Measurements from ENCODE around the gene SLC5A3. TPM values are rescaled to one million over a fixed set of nuclear protein-coding genes. Genes with fewer than 3 reads are reported as not detected.

The SLC5A3 gene
- polyA plus RNA-seq, 3 donors: 1.2 to 3.3 (median 1.6) TPM

- H3K79me2 ChIP-seq (ENCODE audit: insufficient read depth, low read length): peaks cover 70% of the 10 kb centered on the region
- peaks cover 3 to 4% of the 10 kb centered on the region in 2 donors for H3K4me1 ChIP-seq (ENCODE audit: control insufficient read depth in 1 of 2, insufficient read depth in 2 of 2, low read length in 2 of 2)
- H3K27ac ChIP-seq (ENCODE audit: low read depth in 1 of 2, low read length in 2 of 2): no peak overlapping the region
- no peaks in the 10 kb centered on the region for H3K27me3 ChIP-seq (ENCODE audit: control insufficient read depth in 2 of 2, insufficient read depth in 2 of 2, low read length in 2 of 2)
- no CpG with 5 or more reads among the region's 2 CpGs for WGBS (ENCODE audit: insufficient coverage)
- H3K4me2 ChIP-seq (replicated peaks; ENCODE audit: extremely low read depth, low read length, poor library complexity, severe bottlenecking): no peak overlapping the region
- TF ChIP-seq CTCF (IDR thresholded peaks at IDR 0.05): no peak
- Mint-ChIP-seq H3K4me1 (peaks cover 10% of the 10 kb centered on the region), H3K27me3 (ENCODE audit: low read depth in 3 of 3) (no peaks in the 10 kb centered on the region), H3K4me3 (no peak overlapping the region), H3K36me3 (peaks cover 35 to 40% of the 10 kb centered on the region in 2 donors), H3K27ac (no peak overlapping the region), H3K9me3 (no peaks in the 10 kb centered on the region)
- no peak overlapping the region for H3K4me3 ChIP-seq (replicated peaks in 1 of 3; ENCODE audit: low read depth in 2 of 3, low read length in 3 of 3)
- DNase-seq: no peak
- H3K9ac ChIP-seq (ENCODE audit: insufficient read depth, low read length, poor library complexity, severe bottlenecking): no peak overlapping the region
- peaks cover 76% of the 10 kb centered on the region for H4K20me1 ChIP-seq (ENCODE audit: insufficient read depth, low read length)
- intact Hi-C loops (cut with micrococcal nuclease): no loop called here
- H3K9me3 ChIP-seq (replicated peaks in 1 of 2; ENCODE audit: control insufficient read depth in 1 of 2, insufficient read depth in 1 of 2, low read length in 2 of 2): no peaks in the 10 kb centered on the region
- H2AFZ ChIP-seq (ENCODE audit: insufficient read depth, low read depth, low read length, poor library complexity, severe bottlenecking): no peak overlapping the region
- H3K36me3 ChIP-seq (replicated peaks in 1 of 2; ENCODE audit: control insufficient read depth in 1 of 2, insufficient read depth in 2 of 2, low read length in 2 of 2): peaks cover 15 to 34% of the 10 kb centered on the region in 2 donors
These were observed 24.1 kb downstream of the SLC5A3 start for GRCh38 chr21:34097442-34097841.

GRCh38 chr21:34100337-34100736, 27.0 kb downstream of the SLC5A3 start:
- peaks cover 42% of the 10 kb centered on the region for H3K79me2 ChIP-seq (ENCODE audit: insufficient read depth, low read length)
- no CpG with 5 or more reads among the region's 2 CpGs for WGBS (ENCODE audit: insufficient coverage)
- intact Hi-C loops (cut with micrococcal nuclease): no loop called here

More at GRCh38 chr21:34100337-34100736, 27.0 kb downstream of the SLC5A3 start:
- peaks cover 8 to 32% of the 10 kb centered on the region in 2 donors for H3K36me3 ChIP-seq (replicated peaks in 1 of 2; ENCODE audit: control insufficient read depth in 1 of 2, insufficient read depth in 2 of 2, low read length in 2 of 2)
- Mint-ChIP-seq H3K4me1 (peaks cover 9% of the 10 kb centered on the region), H3K9me3 (no peaks in the 10 kb centered on the region), H3K27me3 (ENCODE audit: low read depth in 3 of 3) (no peaks in the 10 kb centered on the region), H3K27ac (peak overlapping the region in 1 of 7 donors; percentile 27), H3K4me3 (no peak overlapping the region), H3K36me3 (peaks cover 28 to 34% of the 10 kb centered on the region in 2 donors)
- no peaks in the 10 kb centered on the region for H3K27me3 ChIP-seq (ENCODE audit: control insufficient read depth in 2 of 2, insufficient read depth in 2 of 2, low read length in 2 of 2)
- H3K4me3 ChIP-seq (replicated peaks in 1 of 3; ENCODE audit: low read depth in 2 of 3, low read length in 3 of 3): no peak overlapping the region
- H3K27ac ChIP-seq (ENCODE audit: low read depth in 1 of 2, low read length in 2 of 2): no peak overlapping the region
- no peaks in the 10 kb centered on the region for H3K9me3 ChIP-seq (replicated peaks in 1 of 2; ENCODE audit: control insufficient read depth in 1 of 2, insufficient read depth in 1 of 2, low read length in 2 of 2)
- no peak overlapping the region for H3K4me2 ChIP-seq (replicated peaks; ENCODE audit: extremely low read depth, low read length, poor library complexity, severe bottlenecking)
- H4K20me1 ChIP-seq (ENCODE audit: insufficient read depth, low read length): peaks cover 82% of the 10 kb centered on the region
- no peak for DNase-seq
- no peak overlapping the region for H2AFZ ChIP-seq (ENCODE audit: insufficient read depth, low read depth, low read length, poor library complexity, severe bottlenecking)
- TF ChIP-seq CTCF (IDR thresholded peaks at IDR 0.05): no peak
- no peaks in the 10 kb centered on the region for H3K4me1 ChIP-seq (ENCODE audit: control insufficient read depth in 1 of 2, insufficient read depth in 2 of 2, low read length in 2 of 2)
- no peak overlapping the region for H3K9ac ChIP-seq (ENCODE audit: insufficient read depth, low read length, poor library complexity, severe bottlenecking)

Measured in CD14-positive monocyte (primary cell).